Small intestine (tissue), 7 donors: ENCODE results near the gene ZNF292. TPM values are rescaled to one million over a fixed set of nuclear protein-coding genes. Genes with fewer than 3 reads are reported as not detected.
"Not testable (repeated sequence)": the region's sequence is repeated elsewhere in the genome, so short reads cannot be mapped to it uniquely, and the experiment has no call there.

Experiments
- DNase-seq, 2 donors: peaks; one replicate each; pipeline versions ENCODE4 v3.0.0 to v3.0.0-alpha.2; 2013
- FAIRE-seq: peaks from 2 replicates; lab custom pipeline; 2012; peaks lifted over from hg19 to GRCh38; lab: Jason Lieb, UNC
- H3K27ac ChIP-seq, 3 donors: one replicate each; pipeline ENCODE4 v1.5.1; 2013; ENCODE audit warnings: low read length in 2 of 3, mild to moderate bottlenecking in 2 of 3, control low read depth in 1 of 3, inconsistent platforms in 1 of 3, low read depth in 1 of 3, moderate library complexity in 1 of 3
- H3K27me3 ChIP-seq, 3 donors: one replicate each; pipeline ENCODE4 v1.6.1; 2013; ENCODE audit warnings: low read length in 3 of 3, inconsistent platforms in 1 of 3; ENCODE audit not compliant: control insufficient read depth in 3 of 3, insufficient read depth in 3 of 3
- H3K36me3 ChIP-seq, 3 donors: one replicate each; pipeline ENCODE4 v1.6.1; 2013; ENCODE audit warnings: low read length in 3 of 3, inconsistent platforms in 1 of 3, low read depth in 1 of 3, mild to moderate bottlenecking in 1 of 3, moderate library complexity in 1 of 3; ENCODE audit not compliant: control insufficient read depth in 3 of 3, insufficient read depth in 2 of 3
- H3K4me1 ChIP-seq, 3 donors: one replicate each; pipeline ENCODE4 v1.6.1; 2013; ENCODE audit warnings: low read length in 2 of 3, inconsistent platforms in 1 of 3, low read depth in 1 of 3, mild to moderate bottlenecking in 1 of 3, moderate library complexity in 1 of 3; ENCODE audit not compliant: control insufficient read depth in 3 of 3, insufficient read depth in 2 of 3
- H3K4me3 ChIP-seq, 3 donors: one replicate each; pipeline ENCODE4 v1.5.1; 2013; ENCODE audit warnings: low read length in 3 of 3, control low read depth in 1 of 3, inconsistent platforms in 1 of 3, low read depth in 1 of 3, mild to moderate bottlenecking in 1 of 3, moderate library complexity in 1 of 3
- H3K9me3 ChIP-seq, 2 donors: one replicate each; pipeline ENCODE4 v1.6.1; 2013; ENCODE audit warnings: low read depth in 1 of 2, low read length in 1 of 2; ENCODE audit not compliant: control insufficient read depth in 2 of 2, insufficient read depth in 1 of 2
- WGBS, 3 donors: extraction: QIAGEN DNeasy Blood & Tissue Kit; methylation state at CpG; one replicate each; pipeline ENCODE4 v1.1.7; 2013; 5-methylcytosine and 5-hydroxymethylcytosine counted together
- polyA plus RNA-seq, 4 donors: library from polyadenylated mRNA; stranded (reverse) in 3 of 4; unstranded in 1 of 4; fragments of 200-250 nt in 3 of 4; fragments of 120-200 nt in 1 of 4; gene quantifications; one replicate each; pipeline versions ENCODE4 v1.2.1 to v1.2.3, GENCODE V29; 2013
- donor health status: healthy with polysubstance abuse.
- donor health status: control.
- donor health status: control.
- donor health status: Bipolar disorder and iron deficiency.
- donor health status: healthy.

The ZNF292 gene
- polyA plus RNA-seq, 4 donors: 3.8 to 25.2 (median 5.8) TPM

- Histone ChIP-seq H3K4me3 (no peak overlapping the region), H3K36me3 (no peaks in the 10 kb centered on the region), H3K27ac (no peak overlapping the region), H3K27me3 (no peaks in the 10 kb centered on the region), H3K9me3 (no peaks in the 10 kb centered on the region), H3K4me1 (no peaks in the 10 kb centered on the region)
- DNase-seq (no peak), FAIRE-seq (no peak)
- 78 to 82% (median 81%) methylated on average over 4 of the region's 4 CpGs for WGBS, 3 donors
Measured at GRCh38 chr6:87293526-87293925, 138.2 kb downstream of the ZNF292 start.

- peaks cover 0 to 2% of the 10 kb centered on the region in 2 donors for H3K9me3 ChIP-seq
- no peak overlapping the region for H3K4me3 ChIP-seq
- no peaks in the 10 kb centered on the region for H3K36me3 ChIP-seq
- H3K27me3 ChIP-seq: peaks cover 0 to 2% (median 0%) of the 10 kb centered on the region in 3 donors
- WGBS, 3 donors: 38 to 63% (median 52%) methylated on average over 1 of the region's 1 CpG
- no peaks in the 10 kb centered on the region for H3K4me1 ChIP-seq
- no peak for DNase-seq
- FAIRE-seq: no peak
- no peak overlapping the region for H3K27ac ChIP-seq
Measured at GRCh38 chr6:87297119-87297518, 141.8 kb downstream of the ZNF292 start.

GRCh38 chr6:87301277-87301676, 145.9 kb downstream of the ZNF292 start:
- WGBS, 3 donors: 77 to 87% (median 82%) methylated on average over 9 of the region's 9 CpGs
- H3K4me1 ChIP-seq, H3K9me3 ChIP-seq, H3K36me3 ChIP-seq, DNase-seq, H3K4me3 ChIP-seq, H3K27me3 ChIP-seq, H3K27ac ChIP-seq, FAIRE-seq: not testable (repeated sequence)

GRCh38 chr6:87308970-87309369, 153.6 kb downstream of the ZNF292 start:
- FAIRE-seq (no peak), DNase-seq (no peak)
- no peaks in the 10 kb centered on the region for H3K4me1 ChIP-seq
- no peak overlapping the region for H3K27ac ChIP-seq
- H3K9me3 ChIP-seq: no peaks in the 10 kb centered on the region
- 65 to 67% (median 67%) methylated on average over 4 of the region's 4 CpGs for WGBS, 3 donors
- no peak overlapping the region for H3K4me3 ChIP-seq
- no peaks in the 10 kb centered on the region for H3K36me3 ChIP-seq
- no peaks in the 10 kb centered on the region for H3K27me3 ChIP-seq

- WGBS, 3 donors: 0 to 31% (median 10%) methylated on average over 1 of the region's 1 CpG
- no peaks in the 10 kb centered on the region for H3K9me3 ChIP-seq
- FAIRE-seq (no peak), DNase-seq (no peak)
- H3K27ac ChIP-seq: no peak overlapping the region
- no peaks in the 10 kb centered on the region for H3K4me1 ChIP-seq
- no peaks in the 10 kb centered on the region for H3K36me3 ChIP-seq
- no peaks in the 10 kb centered on the region for H3K27me3 ChIP-seq
- H3K4me3 ChIP-seq: no peak overlapping the region
Measured at GRCh38 chr6:87312860-87313259, 157.5 kb downstream of the ZNF292 start.

Other genes starting within 250 kb of the ZNF292 start
- gene HTR1E, start 218.0 kb upstream of the ZNF292 start, polyA plus RNA-seq: not detected
- under 1 TPM in 1 of 4 donors, not detected in 3; 0.16 TPM for gene CGA, start 60.5 kb upstream of the ZNF292 start, polyA plus RNA-seq
- 10 to 100 TPM in 1 of 4 donors, 1 to 10 TPM in 3; 4.1 to 10.6 (median 5.7) TPM for gene SMIM8, start 167.0 kb downstream of the ZNF292 start, polyA plus RNA-seq
- under 1 TPM in 1 of 4 donors, not detected in 3; 0.03 TPM for gene GJB7, start 173.7 kb downstream of the ZNF292 start, polyA plus RNA-seq
- gene C6orf163, start 189.2 kb downstream of the ZNF292 start, polyA plus RNA-seq: 1 to 10 TPM in 2 of 4 donors, under 1 TPM in 1, not detected in 1; 0.52 to 2.5 (median 2.4) TPM